Spleen (tissue), 11 donors: ENCODE results near the gene WNT2B. TPM values are rescaled to one million over a fixed set of nuclear protein-coding genes. Genes with fewer than 3 reads are reported as not detected.
"Not testable (repeated sequence)": the region's sequence is repeated elsewhere in the genome, so short reads cannot be mapped to it uniquely, and the experiment has no call there.

Source experiments
- DNase-seq: peaks from one replicate; pipeline ENCODE4 v3.0.0-alpha.2; 2020
- H3K27ac ChIP-seq, 8 donors: fragments of 200-600 bp; sonication (generic) in 7 of 8; 1 replicate in 4 of 8; 2 replicates in 4 of 8; pipeline versions ENCODE4 v1.5.0 to v1.8.0; 2016 to 2021; ENCODE audit warnings: inconsistent platforms in 4 of 8, mild to moderate bottlenecking in 4 of 8, moderate library complexity in 1 of 8
- H3K27me3 ChIP-seq, 7 donors: fragments of 200-600 bp; sonication (generic) in 6 of 7; replicated peaks in 1 of 7; 1 replicate in 4 of 7; 2 replicates in 3 of 7; pipeline versions ENCODE4 v1.5.0 to v1.8.0; 2016 to 2021; ENCODE audit warnings: inconsistent platforms in 3 of 7, mild to moderate bottlenecking in 1 of 7
- H3K36me3 ChIP-seq, 6 donors: fragments of 200-600 bp; sonication (generic) in 5 of 6; 1 replicate in 4 of 6; 2 replicates in 2 of 6; pipeline versions ENCODE4 v1.5.0 to v1.8.0; 2016 to 2021; ENCODE audit warnings: inconsistent platforms in 2 of 6
- H3K4me1 ChIP-seq, 6 donors: fragments of 200-600 bp; sonication (generic) in 5 of 6; 1 replicate in 3 of 6; 2 replicates in 3 of 6; pipeline versions ENCODE4 v1.5.0 to v1.8.0; 2016 to 2021; ENCODE audit warnings: inconsistent platforms in 3 of 6
- H3K4me3 ChIP-seq, 8 donors: fragments of 200-600 bp; sonication (generic) in 7 of 8; 1 replicate in 4 of 8; 2 replicates in 4 of 8; pipeline versions ENCODE4 v1.5.0 to v1.8.0; 2016 to 2021; ENCODE audit warnings: inconsistent platforms in 4 of 8, mild to moderate bottlenecking in 4 of 8, moderate library complexity in 2 of 8
- H3K9me3 ChIP-seq, 8 donors: fragments of 200-600 bp; sonication (generic) in 7 of 8; 1 replicate in 4 of 8; 2 replicates in 4 of 8; pipeline versions ENCODE4 v1.5.0 to v1.8.0; 2016 to 2021; ENCODE audit warnings: inconsistent platforms in 4 of 8
- POLR2A ChIP-seq, 3 donors: fragments of 450-650 bp; IDR thresholded peaks; one replicate each; pipeline ENCODE4 v1.5.1; 2017; ENCODE audit warnings: antibody characterized with exemption in 3 of 3, mild to moderate bottlenecking in 1 of 3
- POLR2AphosphoS5 ChIP-seq, 3 donors: sonication (generic); formaldehyde crosslinking; IDR thresholded peaks; one replicate each; pipeline ENCODE4 v1.5.1; 2017; ENCODE audit warnings: antibody characterized with exemption in 3 of 3
- WGBS, 5 donors: extraction: QIAGEN DNeasy Blood & Tissue Kit in 3 of 5; methylation state at CpG; one replicate each; pipeline versions ENCODE4 v1.1.5 to v1.1.7; 2013 to 2018; 5-methylcytosine and 5-hydroxymethylcytosine counted together
- intact Hi-C: fragments of 100-400 bp; cut with DNase I; formaldehyde crosslinking; loops from one replicate; pipeline ENCODE4 v1.15.0; 2023; ENCODE audit warnings: low total_unique reads
- polyA plus RNA-seq, 3 donors: library from polyadenylated mRNA; stranded (reverse); fragments of 200-250 nt; gene quantifications; one replicate each; pipeline ENCODE4 v1.2.1, GENCODE V29; 2013
- total RNA-seq, 7 donors: library from RNA; depleted of rRNA in 3 of 7; stranded (reverse); fragments of >200 nt in 3 of 7; fragmentation: NEBNext Ultra II Directional in 4 of 7; extraction: Animal tissue kit (Norgen Biotek cat#: 25700) in 4 of 7; gene quantifications; one replicate each; pipeline versions ENCODE4 v1.1.0 to v1.2.1, GENCODE V29; 2016 to 2021
- TF ChIP-seq, protein P1 (sequence below), 11 experiments: fragments of 200-600 bp in 7 of 11; fragments of 450-650 bp in 4 of 11; sonication (generic) in 4 of 11; IDR thresholded peaks in 8 of 11; conservative IDR thresholded peaks in 3 of 11; 1 replicate in 7 of 11; 2 replicates in 4 of 11; pipeline versions ENCODE4 v1.4.0 to v1.8.0; 2016 to 2021; ENCODE audit warnings: antibody characterized with exemption in 11 of 11, inconsistent platforms in 4 of 11, mild to moderate bottlenecking in 1 of 11
- donor health status: healthy with polysubstance abuse.
- donor health status: DM: no; HTN: no; CAD: no; lungs with moderate emphysema.
- donor health status: DM: no; HTN: no; CAD: no.
- donor health status: Bipolar disorder and iron deficiency.
- donor health status: healthy.
- donor health status: DM: no; HTN: no; CAD: no.
- donor health status: DM: yes; HTN: yes; CAD: no.

Gene WNT2B
- total and polyA plus RNA-seq, 10 donors = 0.36 to 5.8 (median 1.1) TPM

DNA sequence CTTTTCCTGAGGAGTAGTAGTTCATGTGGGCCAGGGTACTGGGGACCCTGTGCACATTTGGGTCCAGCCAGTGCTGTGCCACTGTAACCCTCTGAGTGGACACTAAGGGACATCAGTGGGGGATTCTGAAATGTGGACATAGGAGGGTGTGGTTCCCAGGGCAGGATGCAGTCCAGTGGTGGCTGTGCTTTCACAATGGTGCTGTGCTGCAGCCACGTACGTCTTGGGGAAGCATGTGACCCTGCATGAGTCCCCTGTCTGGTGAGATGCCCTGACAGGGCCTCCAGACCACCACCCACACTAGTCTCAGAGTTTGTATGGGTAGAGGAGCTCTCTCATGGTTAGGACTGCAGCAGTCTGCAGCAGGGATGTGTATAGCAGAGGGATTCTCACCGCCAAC, 37.8 kb upstream of the WNT2B start:
- Histone ChIP-seq H3K27me3 (peaks cover 0 to 25% (median 0%) of the 10 kb centered on the region in 7 donors), H3K4me3 (no peak overlapping the region), H3K4me1 (peaks cover 5 to 16% (median 10%) of the 10 kb centered on the region in 6 donors), H3K36me3 (no peaks in the 10 kb centered on the region), H3K9me3 (peaks cover 0 to 2% (median 0%) of the 10 kb centered on the region in 8 donors), H3K27ac (no peak overlapping the region)
- no peak for TF ChIP-seq POLR2A (IDR thresholded peaks at IDR 0.05)
- intact Hi-C loops = no loop called here
- 53 to 85% (median 58%) methylated on average over 1 to 3 of the region's 3 CpGs for WGBS, 5 donors
- DNase-seq = no peak

DNA sequence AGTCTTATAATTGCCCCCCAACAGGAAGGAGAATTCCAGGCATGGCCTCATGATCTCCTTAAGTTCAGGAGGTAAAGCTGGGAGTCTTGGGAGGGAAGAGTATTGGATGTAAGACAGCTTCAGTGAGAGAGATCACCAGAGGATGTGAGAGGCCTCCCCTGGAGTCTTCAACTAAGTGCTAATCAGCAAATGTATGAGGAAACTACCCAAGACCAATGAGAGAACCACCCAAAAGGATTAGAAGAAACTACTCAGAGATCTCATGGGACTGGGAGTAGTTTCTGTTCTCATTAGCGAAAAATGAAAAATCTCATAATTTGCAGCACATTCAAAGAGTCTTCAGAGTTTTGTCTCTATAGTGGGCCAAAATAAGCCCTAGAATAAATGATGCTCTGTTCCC, 36.6 kb upstream of the WNT2B start:
- Histone ChIP-seq H3K27ac (no peak overlapping the region), H3K4me3 (no peak overlapping the region), H3K9me3 (peaks cover 0 to 14% (median 9%) of the 10 kb centered on the region in 8 donors), H3K27me3 (peaks cover 0 to 25% (median 0%) of the 10 kb centered on the region in 7 donors), H3K4me1 (peaks cover 0 to 5% (median under 1%) of the 10 kb centered on the region in 6 donors), H3K36me3 (no peaks in the 10 kb centered on the region)
- 76 to 85% (median 84%) methylated on average over 1 of the region's 1 CpG for WGBS, 5 donors
- DNase-seq = no peak
- TF ChIP-seq POLR2AphosphoS5 (IDR thresholded peaks at IDR 0.05) = no peak
- TF ChIP-seq, protein P1, sequence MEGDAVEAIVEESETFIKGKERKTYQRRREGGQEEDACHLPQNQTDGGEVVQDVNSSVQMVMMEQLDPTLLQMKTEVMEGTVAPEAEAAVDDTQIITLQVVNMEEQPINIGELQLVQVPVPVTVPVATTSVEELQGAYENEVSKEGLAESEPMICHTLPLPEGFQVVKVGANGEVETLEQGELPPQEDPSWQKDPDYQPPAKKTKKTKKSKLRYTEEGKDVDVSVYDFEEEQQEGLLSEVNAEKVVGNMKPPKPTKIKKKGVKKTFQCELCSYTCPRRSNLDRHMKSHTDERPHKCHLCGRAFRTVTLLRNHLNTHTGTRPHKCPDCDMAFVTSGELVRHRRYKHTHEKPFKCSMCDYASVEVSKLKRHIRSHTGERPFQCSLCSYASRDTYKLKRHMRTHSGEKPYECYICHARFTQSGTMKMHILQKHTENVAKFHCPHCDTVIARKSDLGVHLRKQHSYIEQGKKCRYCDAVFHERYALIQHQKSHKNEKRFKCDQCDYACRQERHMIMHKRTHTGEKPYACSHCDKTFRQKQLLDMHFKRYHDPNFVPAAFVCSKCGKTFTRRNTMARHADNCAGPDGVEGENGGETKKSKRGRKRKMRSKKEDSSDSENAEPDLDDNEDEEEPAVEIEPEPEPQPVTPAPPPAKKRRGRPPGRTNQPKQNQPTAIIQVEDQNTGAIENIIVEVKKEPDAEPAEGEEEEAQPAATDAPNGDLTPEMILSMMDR (IDR thresholded peaks at IDR 0.05 in 8 of 11, conservative IDR thresholded peaks at IDR 0.05 in 3 of 11) = no peak
- TF ChIP-seq POLR2A (IDR thresholded peaks at IDR 0.05) = no peak
- intact Hi-C loops = no loop called here

DNA sequence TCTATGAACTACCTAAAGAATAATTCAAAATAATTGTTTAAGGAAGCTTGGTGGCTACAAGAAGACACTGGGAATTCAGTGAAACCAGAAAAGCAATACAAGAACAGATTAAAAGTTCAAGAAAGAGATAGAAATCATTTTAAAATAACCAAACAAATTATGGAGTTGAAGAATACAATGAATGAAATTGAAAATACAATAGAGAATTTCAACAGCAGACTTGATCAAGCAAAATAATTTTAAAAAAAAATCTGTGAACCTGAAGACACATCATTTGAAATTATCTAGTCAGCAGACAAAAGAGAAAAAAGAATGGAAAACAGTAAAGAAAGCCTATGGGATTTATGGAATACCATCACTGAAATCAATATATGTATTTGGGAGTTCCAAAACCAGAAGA, 31.2 kb upstream of the WNT2B start:
- Histone ChIP-seq H3K9me3 (peaks cover 3 to 54% (median 38%) of the 10 kb centered on the region in 8 donors), H3K4me1 (no peaks in the 10 kb centered on the region), H3K27ac (no peak overlapping the region), H3K4me3 (no peak overlapping the region), H3K36me3 (no peaks in the 10 kb centered on the region), H3K27me3 (no peaks in the 10 kb centered on the region)
- TF ChIP-seq POLR2A (IDR thresholded peaks at IDR 0.05) (no peak), POLR2AphosphoS5 (IDR thresholded peaks at IDR 0.05) (no peak)
- TF ChIP-seq, protein P1 (IDR thresholded peaks at IDR 0.05 in 8 of 11, conservative IDR thresholded peaks at IDR 0.05 in 3 of 11) = no peak
- intact Hi-C loops = no loop called here
- no peak for DNase-seq

DNA sequence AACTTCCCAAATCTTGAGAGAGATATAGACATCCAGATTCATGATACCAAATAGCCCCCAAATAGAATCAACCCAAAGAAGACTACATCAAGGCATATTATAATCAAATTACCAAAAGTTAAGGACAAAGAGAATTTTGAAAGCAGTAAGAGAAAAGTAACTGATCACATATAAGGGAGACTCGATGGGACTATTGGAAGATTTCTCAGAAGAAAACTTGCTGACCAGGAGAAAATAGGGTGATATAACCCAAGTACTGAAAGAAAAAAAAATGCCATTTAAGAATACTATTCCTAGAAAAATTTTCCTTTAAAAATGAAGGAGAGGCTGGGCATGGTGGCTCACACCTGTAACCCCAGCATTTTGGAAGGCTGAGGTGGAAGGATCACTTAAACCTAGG, 30.5 kb upstream of the WNT2B start:
- H3K27me3 ChIP-seq = no peaks in the 10 kb centered on the region
- no peaks in the 10 kb centered on the region for H3K36me3 ChIP-seq
- WGBS, 5 donors = 89 to 96% (median 93%) methylated on average over 1 of the region's 1 CpG
- H3K9me3 ChIP-seq = peaks cover 3 to 54% (median 38%) of the 10 kb centered on the region in 8 donors
- H3K4me1 ChIP-seq = no peaks in the 10 kb centered on the region
- no peak overlapping the region for H3K27ac ChIP-seq
- TF ChIP-seq POLR2AphosphoS5 (IDR thresholded peaks at IDR 0.05) (no peak), POLR2A (IDR thresholded peaks at IDR 0.05) (no peak)
- TF ChIP-seq, protein P1 (IDR thresholded peaks at IDR 0.05 in 8 of 11, conservative IDR thresholded peaks at IDR 0.05 in 3 of 11) = no peak
- no peak for DNase-seq
- intact Hi-C loops = no loop called here
- H3K4me3 ChIP-seq = no peak overlapping the region

DNA sequence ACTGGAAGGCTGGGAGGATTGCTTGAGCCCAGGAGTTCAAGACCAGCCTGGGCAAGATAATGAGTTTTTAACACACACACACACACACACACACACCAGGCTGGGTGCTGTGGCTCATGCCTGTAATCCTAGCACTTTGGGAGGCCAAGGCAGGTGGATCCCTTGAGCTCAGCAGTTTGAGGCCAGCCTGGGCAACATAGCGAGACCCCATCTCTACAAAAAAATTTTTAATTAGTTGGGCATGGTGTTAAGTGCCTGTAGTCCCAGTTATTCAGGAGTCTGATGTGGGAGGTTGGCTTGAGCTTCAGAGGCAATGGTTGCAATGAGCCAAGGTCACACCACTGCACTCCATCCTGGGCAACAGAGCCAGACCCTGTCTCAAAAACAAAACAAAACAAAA, 22.7 kb upstream of the WNT2B start:
- H3K27me3 ChIP-seq, H3K9me3 ChIP-seq, H3K4me1 ChIP-seq, H3K27ac ChIP-seq, DNase-seq, intact Hi-C loops, H3K4me3 ChIP-seq, H3K36me3 ChIP-seq: not testable (repeated sequence)
- WGBS, 5 donors = 88 to 100% (median 95%) methylated on average over 1 of the region's 1 CpG

DNA sequence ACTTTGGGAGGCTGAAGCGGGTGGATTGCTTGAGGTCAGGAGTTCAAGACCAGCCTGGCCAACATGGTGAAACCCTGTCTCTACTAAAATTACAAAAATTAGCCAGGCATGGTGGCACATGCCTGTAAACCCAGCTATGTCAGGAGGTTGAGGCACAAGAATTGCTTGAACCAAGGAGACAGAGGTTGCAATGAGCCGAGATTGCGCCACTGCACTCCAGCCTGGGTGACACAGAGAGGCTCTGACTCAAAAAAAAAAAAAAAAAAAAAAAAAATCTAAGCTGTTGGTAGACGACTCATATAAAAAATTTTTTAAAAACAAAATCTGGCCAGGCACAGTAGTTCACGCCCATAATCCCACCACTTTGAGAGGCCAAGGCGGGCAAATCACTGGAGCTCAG, 21.1 kb upstream of the WNT2B start:
- H3K9me3 ChIP-seq, H3K36me3 ChIP-seq, H3K4me1 ChIP-seq, H3K27me3 ChIP-seq, DNase-seq, H3K27ac ChIP-seq, intact Hi-C loops, H3K4me3 ChIP-seq: not testable (repeated sequence)
- WGBS, 5 donors = 79 to 92% (median 87%) methylated on average over 6 of the region's 6 CpGs
